Uterus (tissue), 4 donors: ENCODE measurements around the gene PGAM5. TPM values are rescaled to one million over a fixed set of nuclear protein-coding genes. Genes with fewer than 3 reads are reported as not detected.

Experiments
- DNase-seq, 2 donors: peaks; one replicate each; pipeline ENCODE4 v3.0.0-alpha.2; 2019 to 2020
- H3K27ac ChIP-seq, 2 donors: fragments of 200-600 bp; sonication (generic); 1 replicate in 1 of 2; 2 replicates in 1 of 2; pipeline ENCODE4 v1.5.1; 2016 to 2018
- H3K27me3 ChIP-seq, 2 donors: fragments of 200-600 bp; sonication (generic); one replicate each; pipeline ENCODE4 v1.5.1; 2018 to 2019; ENCODE audit warnings: control low read depth in 1 of 2
- H3K36me3 ChIP-seq, 2 donors: fragments of 200-600 bp; sonication (generic); one replicate each; pipeline ENCODE4 v1.5.1; 2019; ENCODE audit warnings: control low read depth in 1 of 2
- H3K4me1 ChIP-seq, 2 donors: fragments of 200-600 bp; sonication (generic); one replicate each; pipeline ENCODE4 v1.5.1; 2018 to 2019; ENCODE audit warnings: control low read depth in 1 of 2
- H3K4me3 ChIP-seq, 2 donors: fragments of 200-600 bp; sonication (generic); 1 replicate in 1 of 2; 2 replicates in 1 of 2; pipeline ENCODE4 v1.5.1; 2018 to 2019; ENCODE audit warnings: mild to moderate bottlenecking in 1 of 2
- H3K9me3 ChIP-seq, 2 donors: fragments of 200-600 bp; sonication (generic); one replicate each; pipeline ENCODE4 v1.5.1; 2019; ENCODE audit warnings: control low read depth in 1 of 2
- POLR2A ChIP-seq, 2 donors: fragments of 450-650 bp; IDR thresholded peaks; one replicate each; pipeline ENCODE4 v1.6.1; 2016; ENCODE audit warnings: antibody characterized with exemption in 2 of 2, mild to moderate bottlenecking in 1 of 2, moderate library complexity in 1 of 2
- intact Hi-C: fragments of 100-400 bp; cut with DNase I; formaldehyde crosslinking; loops from one replicate; pipeline ENCODE4 v1.15.1; 2023; ENCODE audit warnings: low total_unique reads
- total RNA-seq, 4 donors: library from RNA; depleted of rRNA in 3 of 4; stranded (reverse); fragments of >200 nt in 3 of 4; gene quantifications; one replicate each; pipeline versions ENCODE4 v1.1.0 to v1.2.4, GENCODE V29; 2014 to 2023
- TF ChIP-seq, protein P1 (sequence below), 4 experiments: fragments of 200-600 bp in 2 of 4; fragments of 450-650 bp in 2 of 4; sonication (generic) in 2 of 4; IDR thresholded peaks; one replicate each; pipeline ENCODE4 v1.5.1; 2016 to 2019; ENCODE audit warnings: antibody characterized with exemption in 4 of 4, mild to moderate bottlenecking in 2 of 4, moderate library complexity in 1 of 4
- donor health status: DM: yes; HTN: yes; CAD: no.

The PGAM5 gene
- total RNA-seq, 4 donors from 2014 or later = 5.0 to 30.8 (median 19.4) TPM

DNA sequence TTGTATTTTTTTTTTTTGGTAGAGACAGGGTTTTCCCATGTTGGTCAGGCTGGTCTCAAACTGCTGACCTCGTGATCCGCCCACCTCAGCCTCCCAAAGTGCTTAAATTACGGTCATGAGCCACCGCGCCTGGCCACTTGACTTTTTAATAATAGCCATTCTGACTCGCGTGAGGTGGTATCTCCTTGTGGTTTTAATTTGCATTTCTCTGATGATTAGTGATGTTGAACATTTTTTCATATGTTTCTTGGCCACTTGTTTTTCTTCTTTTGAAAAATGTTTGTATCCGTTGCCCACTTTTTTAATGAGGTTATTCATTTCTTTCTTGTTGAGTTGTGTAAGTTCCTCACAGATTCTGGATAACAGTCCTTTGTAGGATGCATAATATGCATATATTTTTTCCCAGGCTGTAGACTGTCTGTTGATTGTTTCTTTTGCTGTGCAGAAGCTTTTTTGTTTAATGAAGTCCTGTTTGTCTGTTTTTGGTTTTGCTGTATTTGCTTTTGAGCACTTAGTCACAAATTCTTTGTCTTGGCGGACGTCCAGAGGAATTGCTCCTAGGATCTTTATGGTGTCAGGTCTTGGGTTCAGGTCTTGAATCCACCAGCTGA lies 10.3 kb upstream of the PGAM5 start:
- Histone ChIP-seq H3K9me3 (no peaks in the 10 kb centered on the region), H3K27me3 (no peaks in the 10 kb centered on the region), H3K27ac (no peak overlapping the region), H3K4me3 (no peak overlapping the region), H3K36me3 (no peaks in the 10 kb centered on the region), H3K4me1 (no peaks in the 10 kb centered on the region)
- no peak for DNase-seq
- intact Hi-C loops = no loop called here
- TF ChIP-seq POLR2A (IDR thresholded peaks at IDR 0.05) = no peak
- TF ChIP-seq, protein P1, sequence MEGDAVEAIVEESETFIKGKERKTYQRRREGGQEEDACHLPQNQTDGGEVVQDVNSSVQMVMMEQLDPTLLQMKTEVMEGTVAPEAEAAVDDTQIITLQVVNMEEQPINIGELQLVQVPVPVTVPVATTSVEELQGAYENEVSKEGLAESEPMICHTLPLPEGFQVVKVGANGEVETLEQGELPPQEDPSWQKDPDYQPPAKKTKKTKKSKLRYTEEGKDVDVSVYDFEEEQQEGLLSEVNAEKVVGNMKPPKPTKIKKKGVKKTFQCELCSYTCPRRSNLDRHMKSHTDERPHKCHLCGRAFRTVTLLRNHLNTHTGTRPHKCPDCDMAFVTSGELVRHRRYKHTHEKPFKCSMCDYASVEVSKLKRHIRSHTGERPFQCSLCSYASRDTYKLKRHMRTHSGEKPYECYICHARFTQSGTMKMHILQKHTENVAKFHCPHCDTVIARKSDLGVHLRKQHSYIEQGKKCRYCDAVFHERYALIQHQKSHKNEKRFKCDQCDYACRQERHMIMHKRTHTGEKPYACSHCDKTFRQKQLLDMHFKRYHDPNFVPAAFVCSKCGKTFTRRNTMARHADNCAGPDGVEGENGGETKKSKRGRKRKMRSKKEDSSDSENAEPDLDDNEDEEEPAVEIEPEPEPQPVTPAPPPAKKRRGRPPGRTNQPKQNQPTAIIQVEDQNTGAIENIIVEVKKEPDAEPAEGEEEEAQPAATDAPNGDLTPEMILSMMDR (IDR thresholded peaks at IDR 0.05) = no peak

DNA sequence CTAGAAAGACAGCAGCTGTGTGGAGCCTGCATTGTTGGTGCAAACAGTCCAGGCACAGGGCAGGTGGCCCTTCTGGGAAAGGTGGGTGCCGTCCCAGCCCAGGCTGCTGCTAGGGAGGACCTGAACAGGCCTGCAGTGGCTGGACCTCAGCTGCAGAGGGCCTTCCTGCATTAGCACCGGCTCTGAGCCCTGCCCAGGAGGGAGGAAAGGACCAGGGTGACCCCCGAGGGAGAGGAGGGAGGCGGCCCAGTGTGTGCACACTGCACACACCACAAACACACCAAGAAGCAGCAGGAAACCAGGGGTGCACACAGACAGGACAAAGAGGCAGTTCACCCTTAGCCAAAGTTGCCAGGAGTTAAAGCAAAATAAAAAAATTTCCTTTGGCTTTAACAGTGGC lies 8.0 kb upstream of the PGAM5 start:
- no peak overlapping the region for H3K4me3 ChIP-seq
- no peaks in the 10 kb centered on the region for H3K4me1 ChIP-seq
- DNase-seq = no peak
- no peak for TF ChIP-seq POLR2A (IDR thresholded peaks at IDR 0.05)
- TF ChIP-seq, protein P1 (IDR thresholded peaks at IDR 0.05) = no peak
- no peak overlapping the region for H3K27ac ChIP-seq
- H3K9me3 ChIP-seq = no peaks in the 10 kb centered on the region
- H3K36me3 ChIP-seq = no peaks in the 10 kb centered on the region
- intact Hi-C loops = no loop called here
- H3K27me3 ChIP-seq = no peaks in the 10 kb centered on the region

DNA sequence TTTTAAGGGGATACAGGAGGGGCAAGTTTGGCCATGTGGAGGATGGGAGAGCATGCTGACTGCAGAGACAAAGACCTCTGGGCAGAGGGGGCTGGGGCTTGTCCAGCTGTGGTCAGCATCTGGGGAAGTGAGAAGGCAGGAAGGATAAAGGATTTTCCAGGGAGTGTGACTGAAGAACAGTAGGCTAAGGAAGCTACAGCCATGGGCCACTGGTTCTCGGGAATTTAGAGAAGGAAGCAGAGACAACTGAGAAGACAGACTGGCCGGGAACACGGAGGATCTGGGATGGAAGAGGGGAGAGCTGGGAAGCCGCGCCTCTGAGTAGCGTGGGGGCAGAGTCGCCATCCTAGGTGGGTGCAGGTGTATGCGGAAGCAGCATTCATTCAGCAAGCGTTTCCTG lies 7.0 kb upstream of the PGAM5 start:
- intact Hi-C loops = no loop called here
- no peaks in the 10 kb centered on the region for H3K27me3 ChIP-seq
- H3K4me3 ChIP-seq = no peak overlapping the region
- H3K9me3 ChIP-seq = no peaks in the 10 kb centered on the region
- no peak for TF ChIP-seq POLR2A (IDR thresholded peaks at IDR 0.05)
- TF ChIP-seq, protein P1 (IDR thresholded peaks at IDR 0.05) = no peak
- DNase-seq = no peak
- H3K36me3 ChIP-seq = no peaks in the 10 kb centered on the region
- no peaks in the 10 kb centered on the region for H3K4me1 ChIP-seq
- H3K27ac ChIP-seq = no peak overlapping the region

DNA sequence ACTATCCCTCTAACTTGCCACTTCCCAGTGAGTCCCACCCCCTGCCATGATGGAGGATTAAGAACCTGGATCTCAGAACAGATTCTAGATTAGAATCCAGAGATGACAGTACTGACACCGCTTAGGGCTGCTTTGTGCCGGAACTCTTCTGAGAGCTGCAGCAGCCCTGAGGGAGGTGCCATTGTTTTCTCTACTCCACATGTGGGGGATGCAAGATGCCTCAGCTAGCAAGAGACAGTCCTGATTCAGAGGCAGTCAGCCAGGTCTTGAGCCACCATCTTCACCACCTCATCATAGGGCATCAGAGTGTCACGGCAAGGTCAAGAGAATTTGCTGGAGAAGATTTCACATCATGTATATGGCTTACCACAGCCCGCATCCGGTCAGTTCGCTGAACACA lies 3.4 kb upstream of the PGAM5 start:
- no peak for DNase-seq
- Histone ChIP-seq H3K36me3 (no peaks in the 10 kb centered on the region), H3K27ac (no peak overlapping the region), H3K4me1 (no peaks in the 10 kb centered on the region), H3K27me3 (no peaks in the 10 kb centered on the region), H3K9me3 (no peaks in the 10 kb centered on the region), H3K4me3 (no peak overlapping the region)
- TF ChIP-seq, protein P1 (IDR thresholded peaks at IDR 0.05) = no peak
- TF ChIP-seq POLR2A (IDR thresholded peaks at IDR 0.05) = no peak
- intact Hi-C loops = no loop called here

DNA sequence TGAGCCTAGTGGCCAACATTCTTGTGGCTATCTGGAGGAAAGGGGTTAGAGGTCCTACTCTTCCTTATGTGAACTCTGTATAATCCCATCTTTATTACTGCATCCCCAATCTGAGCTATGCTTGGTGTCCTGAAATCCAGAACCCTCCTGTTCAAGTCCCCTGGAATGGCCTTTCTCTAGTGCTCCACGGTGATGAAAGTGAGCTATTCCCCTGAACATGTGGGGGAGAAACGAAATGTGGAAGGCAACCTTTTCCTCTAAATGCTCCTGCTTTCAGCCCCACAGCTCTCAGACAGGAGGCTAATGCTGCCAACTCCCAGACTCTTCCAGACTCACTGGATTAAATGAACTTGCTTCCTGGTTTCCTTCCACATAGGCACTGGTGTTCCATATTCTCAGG lies 2.5 kb upstream of the PGAM5 start:
- intact Hi-C loops = no loop called here
- TF ChIP-seq, protein P1 (IDR thresholded peaks at IDR 0.05) = no peak
- no peak for TF ChIP-seq POLR2A (IDR thresholded peaks at IDR 0.05)
- Histone ChIP-seq H3K4me3 (no peak overlapping the region), H3K36me3 (no peaks in the 10 kb centered on the region), H3K4me1 (no peaks in the 10 kb centered on the region), H3K9me3 (no peaks in the 10 kb centered on the region), H3K27ac (no peak overlapping the region), H3K27me3 (no peaks in the 10 kb centered on the region)
- DNase-seq = no peak
